GM13976 (cell line): Measurements from ENCODE around the gene RGS16.

ENCODE experiments used
- DNase-seq: peaks from one replicate; pipeline ENCODE4 v3.0.0; 2012; ENCODE audit warnings: low spot score
- CTCF ChIP-seq: IDR thresholded peaks from 2 replicates; pipeline ENCODE4 v1.5.1; 2012; ENCODE audit warnings: borderline replicate concordance, mild to moderate bottlenecking; ENCODE audit not compliant: insufficient read depth; ENCODE audit errors: extremely low read depth, missing control alignments, control extremely low read depth
- in situ Hi-C: fragments of 300-500 bp; cut with MboI; formaldehyde crosslinking; loops from one replicate; pipeline ENCODE4 v1.12.0; 2022; ENCODE audit warnings: low sequenced_read_pairs, mixed read lengths, inconsistent platforms; ENCODE audit not compliant: unreplicated experiment

The RGS16 gene

GRCh38 chr1:182552527-182552926, 51.7 kb downstream of the RGS16 start:
- TF ChIP-seq CTCF, result no peak
- in situ Hi-C loops, result no loop called here
- DNase-seq, result no peak

- DNase-seq, result no peak
- no peak for TF ChIP-seq CTCF
- in situ Hi-C loops, result no loop called here
Observed at GRCh38 chr1:182549811-182550210, 54.4 kb downstream of the RGS16 start.

DNA sequence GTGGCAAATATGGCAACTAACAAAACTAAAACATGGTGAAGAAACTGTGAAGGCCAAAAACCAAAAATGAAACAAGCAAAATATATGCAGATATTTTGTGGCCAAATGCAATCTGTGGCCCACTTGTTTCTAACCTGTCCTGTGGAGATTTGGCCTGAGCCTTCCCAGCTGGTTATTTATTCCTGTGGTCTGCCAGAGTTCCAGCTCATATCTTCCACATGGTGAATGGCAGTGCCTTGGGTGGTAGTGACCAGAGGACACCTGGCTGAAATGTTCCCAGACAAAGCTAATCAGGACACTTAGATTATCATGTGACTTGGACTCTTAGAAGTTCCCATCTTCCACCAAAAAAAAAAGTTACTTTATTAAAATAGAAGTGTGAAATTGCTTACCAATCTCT, 54.8 kb downstream of the RGS16 start:
- in situ Hi-C loops, result no loop called here
- TF ChIP-seq CTCF, result no peak
- DNase-seq, result no peak
